IPS-20b (cell line): ENCODE results near the gene CACNA1B.
"Not testable (repeated sequence)": the region's sequence is repeated elsewhere in the genome, so short reads cannot be mapped to it uniquely, and the experiment has no call there.

Source experiments
- H3K27ac ChIP-seq: one replicate; pipeline ENCODE4 v1.5.1; 2013; ENCODE audit warnings: low read length
- H3K27me3 ChIP-seq: 2 replicates; pipeline ENCODE4 v1.6.1; 2013; ENCODE audit warnings: mild to moderate bottlenecking, low read length, inconsistent platforms; ENCODE audit not compliant: insufficient read depth
- H3K36me3 ChIP-seq: 2 replicates; pipeline ENCODE4 v1.6.1; 2013; ENCODE audit warnings: low read depth, mild to moderate bottlenecking, inconsistent platforms, low read length, moderate library complexity; ENCODE audit not compliant: insufficient read depth
- H3K4me1 ChIP-seq: 2 replicates; pipeline ENCODE4 v1.6.1; 2013; ENCODE audit warnings: mild to moderate bottlenecking, control low read depth, inconsistent platforms, low read length, moderate library complexity; ENCODE audit not compliant: insufficient read depth
- H3K4me3 ChIP-seq: 2 replicates; pipeline ENCODE4 v1.5.1; 2013; ENCODE audit warnings: mild to moderate bottlenecking, low read length, inconsistent platforms
- H3K9ac ChIP-seq: 2 replicates; pipeline ENCODE4 v1.6.1; 2013; ENCODE audit warnings: low read depth, mild to moderate bottlenecking, inconsistent platforms, low read length, moderate library complexity
- H3K9me3 ChIP-seq: 2 replicates; pipeline ENCODE4 v1.6.1; 2013; ENCODE audit warnings: mild to moderate bottlenecking, low read depth, low read length, inconsistent platforms; ENCODE audit not compliant: insufficient read depth

The CACNA1B gene

DNA sequence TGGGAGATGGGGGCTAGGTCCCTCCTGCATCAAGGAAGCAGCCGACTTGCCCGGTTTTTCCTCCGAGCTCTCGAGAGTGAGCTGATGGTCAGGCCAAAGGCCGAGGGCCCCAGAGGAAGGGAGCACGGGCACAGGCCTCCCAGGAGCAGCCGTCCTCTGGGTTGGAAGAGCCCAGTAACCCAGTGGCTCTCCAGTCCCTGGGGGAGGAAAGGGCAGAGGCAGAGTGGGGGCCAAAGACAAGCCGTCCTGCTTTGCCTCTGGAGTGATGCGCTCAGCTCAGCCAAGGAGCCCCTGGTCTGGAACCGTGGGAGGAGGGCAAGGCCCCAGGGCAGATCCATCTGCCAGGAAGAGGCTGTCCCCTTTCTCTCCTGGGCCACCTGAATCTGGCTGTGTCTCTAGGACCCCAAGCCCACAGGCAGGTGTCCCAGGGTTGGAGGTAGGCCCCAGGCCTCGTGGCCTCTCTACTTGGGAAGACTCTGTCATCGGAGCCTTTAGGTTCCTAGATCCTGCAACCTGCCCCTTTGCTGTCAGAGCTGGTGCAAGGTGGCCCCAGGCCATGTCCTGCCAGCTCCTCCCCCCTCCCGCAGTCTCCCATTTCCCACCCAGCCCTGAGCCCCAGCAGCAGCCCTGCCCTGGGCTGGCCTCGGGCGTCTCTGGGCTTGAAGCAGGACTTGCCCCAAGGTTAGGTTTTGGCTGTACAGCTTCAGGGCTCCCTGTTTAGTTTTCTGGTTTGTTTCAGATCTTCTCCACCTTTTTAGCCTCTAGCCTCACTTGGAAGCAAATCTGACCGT lies 224.1 kb downstream of the CACNA1B start:
- no peak overlapping the region for H3K9ac ChIP-seq
- no peak overlapping the region for H3K4me3 ChIP-seq
- no peak overlapping the region for H3K27ac ChIP-seq
- no peaks in the 10 kb centered on the region for H3K36me3 ChIP-seq
- no peaks in the 10 kb centered on the region for H3K27me3 ChIP-seq
- H3K4me1 ChIP-seq: no peaks in the 10 kb centered on the region
- no peaks in the 10 kb centered on the region; the same call in 1 of the 2 replicates for H3K9me3 ChIP-seq

DNA sequence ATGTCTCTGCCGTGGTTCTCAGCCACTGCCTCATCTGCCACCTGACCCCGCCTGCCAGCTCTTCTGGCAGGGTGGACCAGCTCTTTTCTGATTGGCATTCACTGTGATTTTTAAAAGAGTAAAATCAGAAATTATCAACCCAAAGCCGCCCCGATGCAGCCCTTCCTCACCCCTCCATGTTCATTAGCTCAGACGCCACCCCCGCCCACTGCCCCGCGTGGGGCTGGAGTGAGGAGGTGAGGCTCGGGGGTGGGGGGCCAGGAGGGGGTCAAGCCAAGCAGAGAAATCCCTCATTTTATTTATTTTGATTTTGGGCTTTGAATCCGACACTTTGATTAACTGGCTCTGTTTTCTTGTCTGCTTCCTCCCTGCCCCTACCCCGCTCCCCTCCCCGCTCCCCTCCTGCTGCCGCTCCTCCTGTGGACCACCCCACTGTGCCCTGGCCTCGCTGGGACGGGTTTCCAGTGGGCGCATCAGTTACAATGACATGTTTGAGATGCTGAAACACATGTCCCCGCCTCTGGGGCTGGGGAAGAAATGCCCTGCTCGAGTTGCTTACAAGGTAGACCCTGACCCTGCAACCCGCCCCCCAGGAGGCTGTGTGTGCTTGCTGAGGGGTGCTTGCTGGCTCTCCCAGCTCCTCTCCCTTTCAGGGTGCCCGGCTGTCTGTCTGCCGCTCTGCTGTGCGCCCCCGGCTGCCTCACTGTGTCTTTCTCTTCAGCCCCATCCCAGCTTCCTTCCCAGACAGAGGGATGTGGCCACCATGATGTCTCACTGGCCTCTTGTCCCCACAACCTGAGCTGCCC lies 224.9 kb downstream of the CACNA1B start:
- Histone ChIP-seq H3K4me3 (no peak overlapping the region), H3K4me1 (no peaks in the 10 kb centered on the region), H3K27ac (no peak overlapping the region), H3K27me3 (no peaks in the 10 kb centered on the region), H3K9ac (no peak overlapping the region), H3K9me3 (no peaks in the 10 kb centered on the region), H3K36me3 (no peaks in the 10 kb centered on the region)

DNA sequence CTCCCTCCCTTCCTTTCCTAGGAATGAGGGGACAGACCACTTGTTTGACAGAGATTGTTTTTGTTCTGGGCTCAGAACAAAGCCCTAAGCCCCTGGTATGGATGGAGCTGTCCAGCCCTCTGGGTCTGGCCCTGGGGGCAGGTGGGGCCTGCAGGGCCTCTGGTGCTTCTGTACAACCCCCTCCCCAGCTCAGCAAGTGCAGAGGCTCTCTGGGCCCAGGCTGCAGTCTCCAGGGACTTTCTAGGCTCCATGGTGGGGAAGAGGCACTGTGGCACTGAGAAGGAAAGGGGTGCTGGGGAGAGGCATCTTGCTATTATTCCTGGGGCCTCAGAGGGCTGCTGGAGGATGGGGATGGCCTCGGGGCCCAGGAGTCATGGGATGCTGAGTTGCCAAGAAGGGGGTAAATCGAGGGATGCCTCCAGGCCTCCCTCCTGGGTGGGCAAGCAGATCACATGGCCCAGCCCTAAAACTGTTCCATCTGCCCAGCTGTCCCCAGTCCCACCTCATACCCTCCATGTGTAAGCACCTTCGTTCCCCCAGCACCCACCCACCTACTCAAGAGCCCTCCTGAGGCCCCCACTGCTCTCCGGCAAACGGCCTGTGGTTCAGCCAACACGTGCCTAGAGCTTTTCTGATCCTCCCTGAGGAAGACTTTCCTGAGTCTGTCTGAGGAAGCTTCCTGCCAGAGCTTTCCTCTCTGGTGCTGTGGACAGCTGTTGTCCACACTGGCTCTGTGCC lies 225.7 kb downstream of the CACNA1B start:
- Histone ChIP-seq H3K9me3 (no peaks in the 10 kb centered on the region), H3K9ac (no peak overlapping the region), H3K4me3 (no peak overlapping the region), H3K36me3 (no peaks in the 10 kb centered on the region), H3K4me1 (no peaks in the 10 kb centered on the region), H3K27me3 (no peaks in the 10 kb centered on the region), H3K27ac (no peak overlapping the region)

DNA sequence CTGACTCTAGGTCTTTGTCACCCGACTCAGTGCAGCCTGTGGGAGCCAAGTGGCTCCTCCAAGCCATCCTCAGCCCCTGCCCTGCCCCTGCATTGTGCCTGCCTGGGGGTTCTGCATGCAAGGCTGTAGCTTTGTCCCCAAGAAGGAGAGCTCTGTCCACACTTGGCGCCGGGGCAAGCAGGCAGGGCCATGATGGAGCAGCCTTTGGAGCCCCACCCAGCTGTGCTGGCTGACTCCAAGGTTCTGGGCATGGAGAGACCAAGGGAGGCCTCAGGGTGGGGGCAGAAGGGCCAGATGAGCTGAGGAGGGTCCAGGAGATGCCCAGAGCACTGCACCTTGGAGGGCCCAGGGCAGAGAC lies 226.2 kb downstream of the CACNA1B start:
- no peaks in the 10 kb centered on the region for H3K9me3 ChIP-seq
- no peak overlapping the region for H3K9ac ChIP-seq
- H3K36me3 ChIP-seq: no peaks in the 10 kb centered on the region
- H3K27me3 ChIP-seq: no peaks in the 10 kb centered on the region
- no peak overlapping the region for H3K27ac ChIP-seq
- H3K4me3 ChIP-seq: no peak overlapping the region
- H3K4me1 ChIP-seq: no peaks in the 10 kb centered on the region

DNA sequence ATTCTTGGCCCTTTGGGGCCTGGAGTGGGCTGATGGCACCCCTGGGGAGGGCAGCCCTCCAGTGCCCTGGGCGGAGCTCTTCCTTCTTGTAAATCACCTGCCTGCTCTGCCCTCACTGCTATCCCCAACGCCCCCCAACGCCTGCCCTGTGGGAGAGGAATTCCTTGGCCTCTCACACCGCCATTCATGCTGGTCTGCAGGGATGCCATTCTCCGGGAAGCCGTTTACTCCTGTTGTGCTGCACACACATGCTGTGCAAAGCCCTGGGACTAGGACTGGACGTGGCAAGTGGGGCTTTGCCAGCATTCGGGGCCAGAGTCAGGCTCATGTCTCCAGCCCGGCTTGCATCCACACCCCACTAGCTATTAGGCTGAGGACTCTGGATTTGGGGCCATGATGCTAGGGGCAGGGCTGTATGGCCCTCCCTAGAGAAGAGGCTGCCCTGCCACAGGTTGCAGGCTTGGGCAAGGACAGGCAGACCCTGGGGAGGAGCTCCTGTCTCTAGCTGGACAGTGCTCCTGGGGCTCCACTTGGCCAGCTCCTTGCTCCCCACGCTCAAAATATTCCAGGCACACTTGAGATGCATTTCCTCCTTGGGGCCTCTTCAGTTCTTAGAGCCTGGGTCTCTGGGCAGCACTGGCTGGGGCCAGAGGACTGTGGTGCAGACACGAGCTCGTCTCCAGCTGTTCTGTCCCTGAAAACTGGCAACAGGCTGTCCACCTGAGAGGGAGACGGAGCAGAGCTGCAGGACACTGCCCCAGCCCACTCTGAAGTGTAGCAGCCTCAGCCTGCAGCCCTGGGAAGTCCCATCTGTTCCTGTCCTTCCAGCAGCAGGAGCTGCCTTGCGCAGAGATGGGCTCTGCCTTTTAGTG lies 226.9 kb downstream of the CACNA1B start:
- H3K27ac ChIP-seq: no peak overlapping the region
- no peaks in the 10 kb centered on the region for H3K27me3 ChIP-seq
- no peaks in the 10 kb centered on the region for H3K36me3 ChIP-seq
- H3K4me3 ChIP-seq: no peak overlapping the region
- no peaks in the 10 kb centered on the region for H3K9me3 ChIP-seq
- H3K9ac ChIP-seq: no peak overlapping the region
- no peaks in the 10 kb centered on the region for H3K4me1 ChIP-seq

DNA sequence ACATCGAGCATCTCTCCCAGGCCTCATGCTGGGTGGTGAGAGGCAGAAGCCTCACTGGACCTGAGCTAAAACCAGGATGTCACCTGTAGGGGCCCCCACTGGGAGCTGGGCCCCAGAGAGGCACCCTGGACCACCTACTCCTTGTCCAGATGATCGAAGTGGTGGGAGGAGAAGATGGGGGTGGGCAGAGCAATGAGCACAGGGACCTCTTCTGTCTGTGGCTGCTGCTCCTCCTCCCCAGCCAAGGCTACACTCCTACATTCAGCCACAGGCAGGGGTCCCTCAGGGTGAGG lies 227.5 kb downstream of the CACNA1B start:
- Histone ChIP-seq H3K27ac (no peak overlapping the region), H3K36me3 (no peaks in the 10 kb centered on the region), H3K4me1 (no peaks in the 10 kb centered on the region), H3K27me3 (no peaks in the 10 kb centered on the region), H3K9me3 (no peaks in the 10 kb centered on the region), H3K9ac (no peak overlapping the region), H3K4me3 (no peak overlapping the region)

DNA sequence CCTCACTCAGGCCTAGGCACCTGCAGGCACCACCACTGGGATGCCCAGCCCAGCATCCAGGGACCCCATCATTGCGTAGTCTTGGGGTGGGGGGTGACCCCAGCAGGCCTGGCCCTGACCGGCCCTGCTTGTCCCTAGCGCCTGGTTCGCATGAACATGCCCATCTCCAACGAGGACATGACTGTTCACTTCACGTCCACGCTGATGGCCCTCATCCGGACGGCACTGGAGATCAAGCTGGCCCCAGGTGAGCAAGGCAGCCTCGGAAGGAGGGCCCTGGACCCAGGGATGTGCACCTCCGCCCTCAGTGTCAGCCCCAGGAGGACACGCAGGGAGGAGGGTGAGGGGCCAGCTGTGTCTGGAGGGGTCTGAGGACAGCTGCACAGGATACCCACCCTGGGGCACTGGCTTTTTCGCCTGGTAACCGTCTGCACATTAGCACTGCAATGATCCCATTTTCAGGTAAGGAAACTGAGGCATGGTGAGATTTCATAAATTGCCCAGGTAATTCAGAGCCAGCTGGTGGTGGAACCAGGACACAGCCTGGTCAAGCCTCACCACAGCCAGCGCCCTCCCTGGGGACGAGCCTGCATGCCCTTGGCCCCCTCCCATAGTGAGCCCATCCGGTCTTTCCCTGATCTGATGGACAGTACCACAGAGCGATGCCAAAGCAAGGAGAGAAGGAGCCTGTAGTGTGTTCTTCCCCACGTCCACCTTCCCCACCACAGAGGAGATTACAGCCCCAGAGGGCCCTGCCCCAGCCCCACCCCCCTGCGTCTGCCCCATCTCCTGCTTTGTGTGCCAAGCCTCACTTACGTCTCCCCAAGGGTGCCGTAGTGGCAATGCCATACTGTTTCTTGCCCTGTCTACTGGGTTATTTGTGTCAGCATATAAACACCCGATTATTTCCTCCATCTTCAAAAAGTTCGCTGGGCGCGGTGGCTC lies 228.3 kb downstream of the CACNA1B start:
- H3K4me1 ChIP-seq: no peaks in the 10 kb centered on the region
- H3K36me3 ChIP-seq: no peaks in the 10 kb centered on the region
- H3K9ac ChIP-seq: no peak overlapping the region
- no peak overlapping the region for H3K4me3 ChIP-seq
- no peak overlapping the region for H3K27ac ChIP-seq
- H3K27me3 ChIP-seq: no peaks in the 10 kb centered on the region
- no peaks in the 10 kb centered on the region for H3K9me3 ChIP-seq

DNA sequence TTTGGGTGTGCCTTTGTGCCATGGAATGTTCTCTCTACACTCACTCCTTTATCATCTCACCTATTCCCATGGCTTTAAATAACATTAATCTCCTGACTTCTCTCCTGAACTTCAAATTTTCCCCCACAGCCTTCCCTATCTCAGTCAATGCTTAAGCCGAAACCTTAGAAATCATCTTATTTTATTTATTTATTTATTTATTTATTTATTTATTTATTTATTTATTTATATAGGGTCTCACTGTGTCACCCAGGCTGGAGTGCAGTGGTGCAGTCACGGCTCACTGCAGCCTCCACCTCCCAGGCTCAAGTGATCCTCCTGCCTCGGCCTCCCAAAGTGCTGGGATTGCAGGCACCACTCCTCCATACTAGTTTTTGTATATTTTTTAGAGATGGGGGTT lies 229.5 kb downstream of the CACNA1B start:
- H3K27ac ChIP-seq, H3K4me3 ChIP-seq, H3K4me1 ChIP-seq, H3K9ac ChIP-seq, H3K27me3 ChIP-seq, H3K9me3 ChIP-seq, H3K36me3 ChIP-seq: not testable (repeated sequence)

DNA sequence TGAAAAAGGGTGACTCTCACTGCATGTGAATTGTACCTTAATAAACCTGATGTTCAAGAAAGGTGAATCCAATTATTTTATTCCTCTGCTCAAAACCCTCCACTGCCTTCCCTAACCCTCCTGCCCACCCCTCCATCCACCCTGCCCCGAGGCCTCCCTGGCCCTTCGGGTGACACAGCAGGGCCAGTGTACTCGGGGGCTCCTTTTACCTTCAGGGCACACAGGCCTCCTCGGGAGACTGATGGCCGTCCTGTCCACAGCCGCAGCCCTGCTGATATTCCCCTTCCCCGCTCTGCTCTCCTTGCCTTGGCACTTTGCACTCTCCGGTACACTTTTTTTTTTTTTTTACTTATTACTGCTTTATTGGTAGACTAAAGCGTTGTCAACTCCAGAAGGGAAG lies 234.0 kb downstream of the CACNA1B start:
- Histone ChIP-seq H3K27me3 (no peaks in the 10 kb centered on the region), H3K27ac (no peak overlapping the region), H3K9me3 (peaks cover 24% of the 10 kb centered on the region)

DNA sequence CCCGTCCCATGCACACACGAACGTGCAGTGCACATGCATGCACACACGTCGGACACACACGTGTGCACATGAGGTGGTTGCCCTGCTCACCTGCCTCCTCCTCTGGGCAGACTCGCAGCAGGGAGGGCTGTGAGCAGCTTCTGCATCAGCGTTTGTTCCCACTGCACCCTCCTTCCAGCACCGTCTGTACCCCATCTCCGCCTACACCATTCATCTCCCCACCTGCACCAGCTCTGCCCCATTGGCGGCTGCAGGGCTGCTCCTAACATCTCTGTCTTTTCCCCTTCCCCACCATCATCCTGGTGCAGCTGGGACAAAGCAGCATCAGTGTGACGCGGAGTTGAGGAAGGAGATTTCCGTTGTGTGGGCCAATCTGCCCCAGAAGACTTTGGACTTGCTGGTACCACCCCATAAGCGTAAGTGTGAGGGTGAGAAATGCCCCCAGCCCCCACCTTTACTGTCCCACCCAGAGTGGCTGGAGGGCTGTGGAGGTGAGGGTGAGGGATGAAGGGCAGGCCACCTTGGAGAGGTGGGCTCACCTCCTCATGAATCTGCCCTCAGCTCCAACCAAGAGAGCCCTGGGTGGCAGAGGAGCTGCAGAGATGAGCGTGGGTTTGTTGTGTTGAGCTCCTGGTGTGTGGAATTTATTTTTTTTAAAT lies 234.6 kb downstream of the CACNA1B start:
- H3K4me1 ChIP-seq: no peaks in the 10 kb centered on the region
- no peaks in the 10 kb centered on the region for H3K27me3 ChIP-seq
- H3K36me3 ChIP-seq: no peaks in the 10 kb centered on the region
- H3K4me3 ChIP-seq: no peak overlapping the region
- peaks cover 24% of the 10 kb centered on the region for H3K9me3 ChIP-seq
- no peak overlapping the region for H3K9ac ChIP-seq
- no peak overlapping the region for H3K27ac ChIP-seq

More for the DNA sequence above, 234.0 kb downstream of the CACNA1B start:
- Histone ChIP-seq H3K4me1 (no peaks in the 10 kb centered on the region), H3K9ac (no peak overlapping the region), H3K4me3 (no peak overlapping the region), H3K36me3 (no peaks in the 10 kb centered on the region)
